K562 (cell line): ENCODE measurements around the gene C1orf116. TPM values are rescaled to one million over a fixed set of nuclear protein-coding genes. Genes with fewer than 3 reads are reported as not detected.

Source experiments
- CHD1 ChIP-seq: fragments of 200-600 bp; sonication (generic); IDR thresholded peaks from one replicate; pipeline ENCODE4 v1.6.1; 2012; ENCODE audit warnings: mild to moderate bottlenecking, moderate library complexity, low read length, inconsistent platforms
- CTCFL ChIP-seq: IDR thresholded peaks from 2 replicates; pipeline ENCODE4 v1.6.1; 2011; ENCODE audit warnings: borderline replicate concordance, low read depth, mild to moderate bottlenecking, moderate library complexity, low read length; ENCODE audit not compliant: insufficient read depth, poor library complexity, severe bottlenecking
- KLF13 ChIP-seq: fragments of 450-650 bp; IDR thresholded peaks from 2 replicates; pipeline ENCODE4 v1.6.1; 2016; ENCODE audit warnings: missing genetic modification characterization, low read depth, mild to moderate bottlenecking, missing compliant biosample characterization, moderate library complexity, borderline replicate concordance
- PTRF ChIP-seq: fragments of 450-650 bp; IDR thresholded peaks from 2 replicates; pipeline ENCODE4 v1.6.1; 2016; ENCODE audit warnings: mild to moderate bottlenecking, missing genetic modification characterization, missing compliant biosample characterization
- ZFP30 ChIP-seq: fragments of 250-450 bp; sonication (Bioruptor Pico); IDR thresholded peaks from 2 replicates; pipeline ENCODE4 v1.8.0; 2022; ENCODE audit warnings: moderate library complexity, mild to moderate bottlenecking, inconsistent platforms, borderline replicate concordance
- ZNF239 ChIP-seq: fragments of 250-450 bp; sonication (Bioruptor Pico); IDR thresholded peaks from 2 replicates; pipeline ENCODE4 v1.4.0; 2020; ENCODE audit warnings: mild to moderate bottlenecking
- ZNF316 ChIP-seq: fragments of 450-650 bp; IDR thresholded peaks from 2 replicates; pipeline ENCODE4 v1.6.1; 2016
- ZNF407 ChIP-seq: fragments of 450-650 bp; IDR thresholded peaks from 2 replicates; pipeline ENCODE4 v1.6.1; 2016; ENCODE audit warnings: low read depth
- ZNF707 ChIP-seq: fragments of 250-450 bp; sonication (Bioruptor Pico); conservative IDR thresholded peaks from 2 replicates; pipeline ENCODE4 v1.8.0; 2022; ENCODE audit warnings: inconsistent platforms, mild to moderate bottlenecking, moderate library complexity
- polyA plus RNA-seq, 8 experiments: library from polyadenylated mRNA; depleted of rRNA in 4 of 8; stranded (reverse) in 5 of 8; unstranded in 3 of 8; fragments of >200 nt; fragmentation: Nextera tagmentation in 2 of 8; fragmentation: Illumina TruSeq in 1 of 8; extraction: Ambion mirVana in 2 of 8; extraction: Trizol in 1 of 8; gene quantifications; 2 replicates each; pipeline versions ENCODE4 v1.2.1 to v1.2.3, GENCODE V29; 2011 to 2014; ENCODE audit warnings: inconsistent platforms in 1 of 8, missing spikeins in 1 of 8
- total RNA-seq, 7 experiments: library from RNA; depleted of rRNA in 6 of 7; stranded (reverse); fragments of >200 nt in 6 of 7; fragmentation: Illumina TruSeq in 2 of 7; extraction: Trizol in 2 of 7; gene quantifications; 2 replicates each; pipeline versions ENCODE4 v1.2.1 to v1.2.3, GENCODE V29; 2011 to 2021; ENCODE audit warnings: low replicate concordance in 1 of 7
- TF ChIP-seq, protein P1 (sequence below): fragments of 250-450 bp; sonication (Bioruptor Pico); IDR thresholded peaks from 2 replicates; pipeline ENCODE4 v1.6.1; 2021; ENCODE audit warnings: mild to moderate bottlenecking
- TF ChIP-seq, protein P2 (sequence below): fragments of 450-650 bp; formaldehyde crosslinking; IDR thresholded peaks from 2 replicates; pipeline ENCODE4 v1.4.0; 2022; ENCODE audit warnings: mild to moderate bottlenecking, moderate library complexity
- TF ChIP-seq, protein P3 (sequence below): fragments of 450-650 bp; IDR thresholded peaks from 2 replicates; pipeline ENCODE4 v1.6.1; 2016; ENCODE audit warnings: borderline replicate concordance

C1orf116 gene
- total and polyA plus RNA-seq, 9 of the 15 experiments (the other 6 are each of a cell fraction or from before 2014, with no cell fraction given), result 0.62 to 3.0 (median 0.95) TPM

DNA sequence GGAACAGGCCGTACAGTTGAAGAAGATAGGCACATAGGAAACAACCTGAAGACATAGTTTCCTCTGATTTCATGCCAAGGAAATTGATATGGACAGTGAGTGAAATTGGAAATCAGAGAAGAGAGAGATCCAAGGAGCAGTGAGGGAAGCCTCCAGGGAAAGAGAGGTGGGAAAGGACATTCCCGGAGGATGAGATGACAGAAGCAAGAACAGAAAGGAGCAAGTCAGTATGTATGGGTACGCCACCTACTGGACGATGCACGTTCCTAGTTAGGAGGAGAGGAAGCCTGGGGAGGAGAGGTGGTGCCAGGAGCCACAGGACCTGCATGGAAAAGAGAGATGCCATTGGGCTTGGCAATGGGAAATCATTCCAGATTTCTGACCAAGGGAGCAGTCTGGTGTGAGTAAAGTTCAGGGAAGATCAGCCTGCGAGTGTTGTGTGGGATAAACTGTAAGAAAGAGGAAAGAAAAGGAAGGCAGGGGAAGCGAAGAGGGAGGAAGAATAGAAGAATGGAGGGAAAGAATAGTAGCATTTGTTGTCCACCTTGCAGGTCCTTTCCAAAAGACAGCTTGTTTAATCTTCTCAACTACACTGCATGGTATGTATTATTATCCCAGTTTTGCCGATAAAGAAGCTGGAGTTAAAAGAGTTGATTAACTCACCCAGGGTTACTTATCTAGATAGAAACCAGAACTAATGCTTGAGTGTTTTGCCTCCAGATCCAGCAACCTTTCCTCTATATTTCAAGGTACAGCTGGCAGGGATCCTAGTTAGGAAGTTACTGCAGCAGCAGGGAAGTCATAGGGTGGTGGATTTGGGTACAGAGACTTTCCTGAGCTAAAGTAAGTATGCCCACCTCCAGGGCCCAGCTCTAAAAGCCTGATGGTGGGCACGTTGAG lies 27.4 kb downstream of the C1orf116 start (continued):
- no peak for TF ChIP-seq ZFP30
- TF ChIP-seq PTRF (tag), result no peak
- TF ChIP-seq ZNF239 (CRISPR knock-in tag), result no peak
- TF ChIP-seq CHD1, result no peak
- peak; percentile 44; the same call in 1 of the 2 replicates for TF ChIP-seq ZNF316
- TF ChIP-seq, protein P1, sequence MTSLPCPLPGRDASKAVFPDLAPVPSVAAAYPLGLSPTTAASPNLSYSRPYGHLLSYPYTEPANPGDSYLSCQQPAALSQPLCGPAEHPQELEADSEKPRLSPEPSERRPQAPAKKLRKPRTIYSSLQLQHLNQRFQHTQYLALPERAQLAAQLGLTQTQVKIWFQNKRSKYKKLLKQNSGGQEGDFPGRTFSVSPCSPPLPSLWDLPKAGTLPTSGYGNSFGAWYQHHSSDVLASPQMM (CRISPR knock-in tag), result no peak
- TF ChIP-seq ZNF707, result no peak
- TF ChIP-seq, protein P2, sequence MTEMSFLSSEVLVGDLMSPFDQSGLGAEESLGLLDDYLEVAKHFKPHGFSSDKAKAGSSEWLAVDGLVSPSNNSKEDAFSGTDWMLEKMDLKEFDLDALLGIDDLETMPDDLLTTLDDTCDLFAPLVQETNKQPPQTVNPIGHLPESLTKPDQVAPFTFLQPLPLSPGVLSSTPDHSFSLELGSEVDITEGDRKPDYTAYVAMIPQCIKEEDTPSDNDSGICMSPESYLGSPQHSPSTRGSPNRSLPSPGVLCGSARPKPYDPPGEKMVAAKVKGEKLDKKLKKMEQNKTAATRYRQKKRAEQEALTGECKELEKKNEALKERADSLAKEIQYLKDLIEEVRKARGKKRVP, result no peak
- TF ChIP-seq KLF13 (tag), result no peak
- peak; percentile 35; the same call in 1 of the 2 replicates for TF ChIP-seq ZNF407
- TF ChIP-seq, protein P3, sequence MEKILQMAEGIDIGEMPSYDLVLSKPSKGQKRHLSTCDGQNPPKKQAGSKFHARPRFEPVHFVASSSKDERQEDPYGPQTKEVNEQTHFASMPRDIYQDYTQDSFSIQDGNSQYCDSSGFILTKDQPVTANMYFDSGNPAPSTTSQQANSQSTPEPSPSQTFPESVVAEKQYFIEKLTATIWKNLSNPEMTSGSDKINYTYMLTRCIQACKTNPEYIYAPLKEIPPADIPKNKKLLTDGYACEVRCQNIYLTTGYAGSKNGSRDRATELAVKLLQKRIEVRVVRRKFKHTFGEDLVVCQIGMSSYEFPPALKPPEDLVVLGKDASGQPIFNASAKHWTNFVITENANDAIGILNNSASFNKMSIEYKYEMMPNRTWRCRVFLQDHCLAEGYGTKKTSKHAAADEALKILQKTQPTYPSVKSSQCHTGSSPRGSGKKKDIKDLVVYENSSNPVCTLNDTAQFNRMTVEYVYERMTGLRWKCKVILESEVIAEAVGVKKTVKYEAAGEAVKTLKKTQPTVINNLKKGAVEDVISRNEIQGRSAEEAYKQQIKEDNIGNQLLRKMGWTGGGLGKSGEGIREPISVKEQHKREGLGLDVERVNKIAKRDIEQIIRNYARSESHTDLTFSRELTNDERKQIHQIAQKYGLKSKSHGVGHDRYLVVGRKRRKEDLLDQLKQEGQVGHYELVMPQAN, result peak; percentile 43; the same call in 1 of the 2 replicates
- TF ChIP-seq CTCFL, result peak; percentile 93
